GM12874 (cell line): ENCODE data around the gene CHN1.

Source experiments
- CTCF ChIP-seq: IDR thresholded peaks from 2 replicates; pipeline ENCODE4 v1.5.1; 2011; ENCODE audit warnings: low read depth, mild to moderate bottlenecking, control low read depth, low read length, moderate library complexity; ENCODE audit not compliant: insufficient read depth

CHN1 gene

GRCh38 chr2:175025233-175025632 lies 20.1 kb upstream of the CHN1 start:
- TF ChIP-seq CTCF, result no peak

DNA sequence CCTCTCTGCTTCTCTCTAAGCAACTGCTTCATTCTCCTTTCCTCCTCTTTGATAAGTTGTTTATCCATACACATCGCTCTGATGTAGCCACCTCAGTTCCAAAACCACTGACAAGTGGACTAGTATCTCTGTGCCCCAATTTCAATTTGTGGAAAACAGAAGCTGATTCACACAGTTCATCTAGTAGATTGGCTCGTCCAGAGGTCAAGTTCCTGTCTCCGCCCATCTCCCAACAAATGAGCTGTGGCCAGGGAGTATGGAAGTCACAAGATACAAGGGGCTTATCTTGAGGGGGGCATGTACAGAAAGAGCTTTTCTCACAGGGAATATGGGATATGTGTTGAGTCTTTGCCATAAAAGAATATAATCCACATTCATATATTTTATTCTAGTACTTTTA lies 17.7 kb upstream of the CHN1 start:
- no peak for TF ChIP-seq CTCF

DNA sequence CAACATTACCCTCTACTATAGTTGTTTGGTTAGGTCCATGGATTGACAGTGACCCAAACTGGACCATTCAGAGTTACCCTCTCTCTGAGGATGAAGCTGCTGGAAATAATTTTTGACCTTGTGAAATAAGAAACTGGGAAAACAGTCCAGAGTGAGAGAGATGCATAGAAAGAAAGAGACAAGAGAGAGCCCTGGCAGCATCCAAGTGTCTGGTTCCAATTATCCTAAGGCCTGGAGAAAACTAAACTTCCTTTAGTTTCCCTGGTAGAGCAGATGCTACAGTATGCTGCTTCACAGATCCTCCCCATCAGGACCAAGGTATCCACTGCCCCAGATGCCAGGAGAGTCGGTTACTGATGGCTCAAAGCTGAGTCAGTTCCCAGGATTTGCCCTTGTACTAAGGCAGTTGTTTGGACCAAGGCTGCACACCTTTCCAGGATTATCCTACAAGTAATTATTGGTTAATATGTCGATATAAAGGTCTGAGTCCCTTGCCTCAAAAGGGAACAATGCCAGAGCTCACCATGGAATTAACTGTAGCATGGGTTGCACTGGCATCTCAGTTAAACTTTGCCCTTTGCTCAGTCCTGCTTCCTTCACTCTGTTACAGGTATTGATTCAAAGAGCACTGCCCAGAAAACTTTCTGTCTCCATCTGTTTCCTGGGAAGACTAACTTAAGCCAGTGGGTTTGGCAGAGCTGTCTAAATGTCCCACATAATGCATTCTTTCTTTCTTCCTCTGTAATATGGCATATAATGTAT lies 14.6 kb upstream of the CHN1 start:
- TF ChIP-seq CTCF, result no peak

- no peak for TF ChIP-seq CTCF
Observed at GRCh38 chr2:175017618-175018414, 12.6 kb upstream of the CHN1 start.

DNA sequence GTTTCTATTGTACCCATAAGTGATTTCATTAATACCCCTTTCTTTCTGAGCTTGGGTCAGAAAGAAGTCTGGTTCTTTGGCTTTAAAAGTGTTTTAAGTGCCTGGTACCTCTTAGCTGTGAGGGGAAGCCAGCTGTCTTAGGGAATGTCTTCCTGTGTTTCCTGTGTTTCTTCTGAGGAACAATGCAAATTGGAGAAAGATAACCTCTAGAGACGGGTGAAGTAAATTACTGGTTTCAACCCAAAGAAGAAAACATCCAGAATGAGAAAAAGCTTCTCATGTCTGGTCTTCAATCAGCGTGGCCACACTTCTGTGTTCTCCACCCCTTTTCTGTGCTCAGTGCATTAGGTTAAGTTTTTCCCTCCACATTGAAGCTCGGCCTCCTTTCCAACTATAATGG lies 10.2 kb upstream of the CHN1 start:
- TF ChIP-seq CTCF, result no peak

GRCh38 chr2:175012516-175012915 lies 7.3 kb upstream of the CHN1 start:
- no peak for TF ChIP-seq CTCF

GRCh38 chr2:175011505-175011904 lies 6.3 kb upstream of the CHN1 start:
- TF ChIP-seq CTCF, result no peak
